A673 (cell line): ENCODE data around the gene RASSF8.

Source experiments
- EZH2 ChIP-seq: fragments of 200-600 bp; sonication (generic); IDR thresholded peaks from 2 replicates; pipeline ENCODE4 v1.6.1; 2017; ENCODE audit warnings: borderline replicate concordance, low read depth, mild to moderate bottlenecking, mixed read lengths, antibody characterized with exemption, low read length; ENCODE audit not compliant: poor library complexity, severe bottlenecking
- TF ChIP-seq, protein P1 (sequence below): fragments of 300-800, 200-600 bp; sonication (generic); conservative IDR thresholded peaks from 2 replicates; pipeline ENCODE4 v1.5.1; 2017; ENCODE audit warnings: low read depth, mild to moderate bottlenecking, antibody characterized with exemption, low read length, moderate library complexity, mixed read lengths

DNA sequence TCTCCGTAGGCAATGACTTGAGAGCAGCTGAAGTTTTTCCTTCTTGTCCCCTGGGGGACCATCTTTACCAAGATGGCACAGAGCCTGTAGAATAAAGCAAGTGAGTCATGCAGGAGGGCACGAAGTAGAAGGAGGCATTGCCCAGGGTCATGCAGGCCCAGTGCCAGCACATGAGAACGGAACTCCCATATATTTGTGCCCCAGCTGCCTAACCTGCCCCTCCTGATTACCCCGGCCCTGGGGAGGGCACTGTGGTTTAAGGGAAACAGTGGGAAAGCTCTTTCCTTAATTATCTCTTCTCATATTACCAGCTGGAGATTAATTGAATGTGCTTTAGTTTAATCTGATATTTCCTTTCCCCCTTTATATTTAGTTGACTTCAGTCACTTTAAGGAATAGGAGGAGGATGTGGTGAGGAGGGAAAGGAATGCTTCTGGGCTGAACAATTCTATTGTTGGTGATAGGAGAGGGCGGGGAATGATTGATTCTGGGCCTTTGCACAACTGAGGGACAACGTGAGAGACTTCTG, 51.9 kb downstream of the RASSF8 start:
- TF ChIP-seq, protein P1, sequence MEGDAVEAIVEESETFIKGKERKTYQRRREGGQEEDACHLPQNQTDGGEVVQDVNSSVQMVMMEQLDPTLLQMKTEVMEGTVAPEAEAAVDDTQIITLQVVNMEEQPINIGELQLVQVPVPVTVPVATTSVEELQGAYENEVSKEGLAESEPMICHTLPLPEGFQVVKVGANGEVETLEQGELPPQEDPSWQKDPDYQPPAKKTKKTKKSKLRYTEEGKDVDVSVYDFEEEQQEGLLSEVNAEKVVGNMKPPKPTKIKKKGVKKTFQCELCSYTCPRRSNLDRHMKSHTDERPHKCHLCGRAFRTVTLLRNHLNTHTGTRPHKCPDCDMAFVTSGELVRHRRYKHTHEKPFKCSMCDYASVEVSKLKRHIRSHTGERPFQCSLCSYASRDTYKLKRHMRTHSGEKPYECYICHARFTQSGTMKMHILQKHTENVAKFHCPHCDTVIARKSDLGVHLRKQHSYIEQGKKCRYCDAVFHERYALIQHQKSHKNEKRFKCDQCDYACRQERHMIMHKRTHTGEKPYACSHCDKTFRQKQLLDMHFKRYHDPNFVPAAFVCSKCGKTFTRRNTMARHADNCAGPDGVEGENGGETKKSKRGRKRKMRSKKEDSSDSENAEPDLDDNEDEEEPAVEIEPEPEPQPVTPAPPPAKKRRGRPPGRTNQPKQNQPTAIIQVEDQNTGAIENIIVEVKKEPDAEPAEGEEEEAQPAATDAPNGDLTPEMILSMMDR = no peak
- no peak for TF ChIP-seq EZH2
